NOMO-1 treated with DMSO at 0.1 percent for 48 hours (cell line): Measurements from ENCODE around the gene BCAP31.
"Not testable (repeated sequence)": the region's sequence is repeated elsewhere in the genome, so short reads cannot be mapped to it uniquely, and the experiment has no call there.

Experiments used
- DNase-seq: peaks from one replicate; lab custom pipeline; 2025; ENCODE audit not compliant: unreplicated experiment; lab: John Stamatoyannopoulos, UW

Gene BCAP31

DNA sequence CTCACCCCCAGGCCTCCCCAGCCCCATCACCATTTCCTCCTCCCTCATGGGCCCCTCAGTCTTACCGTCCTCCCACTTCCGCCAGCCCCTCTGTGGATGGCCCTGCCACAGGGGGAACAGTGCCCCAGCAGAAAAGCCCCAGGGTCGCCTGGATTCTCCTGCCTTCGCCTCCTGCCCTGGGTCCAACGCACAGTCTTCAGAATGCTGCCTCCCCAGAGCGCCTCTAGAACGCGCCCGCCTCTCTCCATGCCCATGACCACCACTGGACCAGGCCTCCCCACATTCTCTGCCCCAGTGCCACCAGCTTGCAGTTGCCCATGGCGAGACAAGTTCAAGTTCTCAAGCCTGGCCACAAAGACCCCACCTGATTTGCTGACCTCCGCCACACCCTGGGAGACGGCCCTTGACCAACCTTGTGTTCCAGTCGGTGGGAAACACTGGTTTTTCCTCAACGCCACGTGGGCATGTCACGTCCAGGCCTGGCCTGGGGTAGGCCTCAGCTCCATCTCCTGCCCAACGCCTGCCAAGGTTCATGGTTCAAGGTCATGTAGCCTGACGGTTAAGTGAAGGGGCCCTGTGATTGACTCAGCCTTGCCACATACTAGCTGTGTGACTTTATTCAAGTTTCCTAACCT lies 39.2 kb upstream of the BCAP31 start:
- no peak for DNase-seq

DNA sequence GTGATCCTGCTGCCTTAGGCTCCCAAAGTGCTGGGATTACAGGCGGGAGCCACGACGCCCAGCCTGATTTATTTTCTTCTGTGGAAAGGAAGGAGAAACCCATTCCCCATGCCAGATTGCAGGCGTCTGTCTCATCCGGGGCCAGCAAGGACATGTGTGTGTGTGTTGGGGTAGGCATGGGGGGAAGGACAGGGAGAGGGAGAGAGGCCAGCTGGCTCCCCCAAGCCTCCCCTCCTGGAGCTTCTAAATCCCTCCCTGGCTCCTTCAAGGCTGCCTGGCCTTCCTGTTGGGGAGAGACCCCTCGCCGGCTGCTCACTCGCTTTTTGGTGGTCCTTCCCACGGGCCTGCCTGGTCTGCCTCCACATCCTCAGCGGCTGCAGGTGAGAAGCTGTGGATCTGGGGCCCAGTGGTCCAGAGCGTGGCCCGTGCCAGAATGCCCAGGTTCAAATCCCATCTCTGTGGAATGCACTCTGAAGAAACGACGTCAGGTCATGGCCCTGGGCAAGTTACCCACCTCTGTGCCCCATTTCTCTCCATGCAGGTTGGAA lies 38.5 kb upstream of the BCAP31 start:
- DNase-seq: no peak

DNA sequence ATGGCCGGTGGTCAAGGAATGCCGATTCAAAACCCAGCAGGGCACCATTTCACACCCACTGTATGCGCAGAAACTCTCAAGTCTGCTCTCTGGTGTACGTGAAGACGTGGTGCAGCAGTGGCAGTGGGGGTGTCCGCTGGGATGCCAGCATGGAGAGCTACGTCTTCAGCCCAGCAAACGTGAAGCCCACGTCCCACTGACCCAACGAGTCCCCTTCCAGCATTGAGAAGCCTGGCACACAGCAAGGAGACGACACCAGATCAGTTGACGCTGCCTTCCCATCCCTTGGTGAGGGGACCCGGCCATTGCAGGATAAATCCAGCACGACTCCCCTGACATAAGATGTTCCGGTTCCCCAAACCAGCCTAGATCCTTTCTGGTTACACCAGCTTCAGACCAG lies 37.7 kb upstream of the BCAP31 start:
- DNase-seq: no peak

DNA sequence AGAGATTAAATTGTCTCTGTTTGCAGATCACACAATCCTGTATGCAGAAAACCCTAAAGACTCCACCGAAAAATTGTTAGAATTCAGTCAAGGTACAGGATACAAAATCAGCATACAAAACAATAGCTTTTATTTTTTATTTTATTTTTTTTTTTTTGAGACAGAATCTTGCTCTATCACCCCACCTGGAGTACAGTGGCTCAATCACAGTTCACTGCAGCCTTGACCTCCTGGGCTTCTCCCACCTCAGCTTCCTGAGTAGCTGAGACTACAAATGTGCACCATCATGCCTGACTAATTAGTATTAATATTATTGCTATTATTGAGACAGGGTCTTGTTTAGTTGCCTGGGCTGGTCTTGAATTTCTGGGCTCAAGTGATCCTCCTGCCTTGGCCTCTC lies 30.9 kb upstream of the BCAP31 start:
- no peak for DNase-seq

DNA sequence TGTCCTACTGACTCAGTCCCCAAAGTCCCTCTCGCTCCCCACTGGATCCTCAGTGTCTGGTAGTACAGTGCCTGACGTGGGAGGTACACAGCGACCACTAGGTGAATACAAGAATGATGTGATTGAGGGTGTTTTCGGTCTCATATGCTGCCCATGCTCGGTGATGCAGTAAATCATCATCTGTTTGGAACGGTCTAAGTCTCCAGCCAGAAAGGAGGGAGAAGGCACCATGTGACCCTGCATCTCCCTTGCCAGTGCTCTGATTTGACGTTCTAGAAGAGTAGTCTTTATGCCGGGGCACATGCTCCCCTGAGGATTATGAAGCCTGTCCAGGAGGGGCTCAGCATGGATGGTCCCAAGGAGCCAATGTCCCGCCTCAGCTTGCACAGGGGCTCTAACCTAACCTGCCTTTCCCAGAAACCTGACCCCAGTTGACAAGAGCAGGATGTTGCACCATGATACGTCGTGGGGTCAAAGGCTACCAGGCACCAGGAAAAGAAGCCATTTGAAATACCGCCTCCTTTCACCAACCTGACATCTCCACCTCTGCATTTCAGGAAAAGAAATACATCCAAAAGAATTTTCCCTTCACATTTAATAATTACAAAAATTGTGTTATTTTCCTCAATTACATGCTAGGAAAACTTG lies 26.1 kb upstream of the BCAP31 start:
- no peak for DNase-seq

DNA sequence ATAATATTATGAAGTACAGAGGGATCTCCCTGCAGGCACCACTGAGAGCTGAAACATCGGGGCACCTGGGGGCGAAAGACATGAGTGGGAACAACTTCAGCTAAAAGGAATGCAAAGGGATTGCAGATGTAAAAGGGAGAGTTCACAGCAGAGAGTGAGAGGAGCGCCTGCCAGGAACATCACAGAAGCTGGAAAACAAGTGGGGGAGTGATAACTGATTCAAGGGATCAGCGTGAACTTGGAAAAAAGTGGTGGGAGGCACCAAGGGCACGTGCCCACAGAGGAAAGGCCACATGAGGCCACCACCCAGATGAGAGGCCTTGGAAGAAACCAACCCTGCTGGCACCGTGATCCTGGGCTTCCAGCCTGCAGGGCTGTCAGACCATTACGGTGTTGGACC lies 24.8 kb upstream of the BCAP31 start:
- DNase-seq: not testable (repeated sequence)

DNA sequence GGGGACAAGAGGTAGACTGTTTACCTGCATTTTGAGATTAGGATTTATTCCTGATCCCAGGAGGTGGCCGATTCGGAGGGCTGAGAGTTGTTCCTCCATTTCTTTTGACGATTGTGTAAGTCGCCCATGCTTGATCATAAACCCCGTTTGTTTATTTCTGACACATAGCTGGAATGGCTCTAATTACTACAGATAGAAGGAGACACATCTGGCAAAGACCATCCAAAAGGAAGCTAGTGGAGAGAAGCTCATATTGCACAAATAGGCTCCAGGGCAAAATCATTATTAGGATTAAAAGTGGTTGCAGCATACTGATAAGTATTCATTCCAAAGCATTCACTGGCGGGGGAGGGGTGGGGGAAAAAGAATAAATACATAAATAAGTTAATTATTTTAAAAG lies 22.8 kb upstream of the BCAP31 start:
- DNase-seq: not testable (repeated sequence)

DNA sequence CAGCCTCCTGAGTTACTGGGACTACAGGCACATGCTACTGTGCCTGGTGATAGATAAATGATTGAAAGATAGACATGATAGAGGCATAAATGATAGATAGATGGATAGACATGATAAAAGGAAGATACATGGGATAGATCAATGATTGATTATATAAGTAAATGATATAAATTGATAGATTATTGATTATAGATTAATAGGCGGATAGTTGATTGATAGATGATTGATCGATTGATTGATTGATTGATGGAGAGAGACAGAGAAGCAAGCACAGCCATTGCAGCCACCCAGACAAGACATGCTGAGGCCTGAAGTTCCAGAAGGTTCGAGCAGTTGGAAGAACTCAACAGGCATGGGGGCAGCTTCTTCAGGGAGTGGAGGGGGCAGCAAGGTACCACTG lies 22.2 kb upstream of the BCAP31 start:
- DNase-seq: no peak

DNA sequence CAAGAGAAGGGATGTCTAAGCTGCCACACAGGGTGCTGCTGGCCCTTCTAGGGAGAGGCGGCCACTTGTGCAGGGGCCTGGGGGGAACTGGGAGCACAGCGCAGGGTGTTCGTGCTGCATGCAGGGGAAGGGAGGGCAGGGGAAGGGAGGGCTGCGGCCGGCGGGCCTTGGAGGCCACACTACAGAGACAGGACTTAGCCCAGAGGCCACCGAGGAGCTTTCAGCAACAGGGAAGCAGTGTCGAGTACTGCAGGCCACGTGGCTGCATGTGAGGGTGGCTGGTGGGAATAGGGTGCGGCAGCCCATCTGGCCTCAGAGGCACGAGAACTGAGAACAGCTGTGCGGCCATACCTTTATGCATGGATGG lies 20.9 kb upstream of the BCAP31 start:
- DNase-seq: not testable (repeated sequence)

DNA sequence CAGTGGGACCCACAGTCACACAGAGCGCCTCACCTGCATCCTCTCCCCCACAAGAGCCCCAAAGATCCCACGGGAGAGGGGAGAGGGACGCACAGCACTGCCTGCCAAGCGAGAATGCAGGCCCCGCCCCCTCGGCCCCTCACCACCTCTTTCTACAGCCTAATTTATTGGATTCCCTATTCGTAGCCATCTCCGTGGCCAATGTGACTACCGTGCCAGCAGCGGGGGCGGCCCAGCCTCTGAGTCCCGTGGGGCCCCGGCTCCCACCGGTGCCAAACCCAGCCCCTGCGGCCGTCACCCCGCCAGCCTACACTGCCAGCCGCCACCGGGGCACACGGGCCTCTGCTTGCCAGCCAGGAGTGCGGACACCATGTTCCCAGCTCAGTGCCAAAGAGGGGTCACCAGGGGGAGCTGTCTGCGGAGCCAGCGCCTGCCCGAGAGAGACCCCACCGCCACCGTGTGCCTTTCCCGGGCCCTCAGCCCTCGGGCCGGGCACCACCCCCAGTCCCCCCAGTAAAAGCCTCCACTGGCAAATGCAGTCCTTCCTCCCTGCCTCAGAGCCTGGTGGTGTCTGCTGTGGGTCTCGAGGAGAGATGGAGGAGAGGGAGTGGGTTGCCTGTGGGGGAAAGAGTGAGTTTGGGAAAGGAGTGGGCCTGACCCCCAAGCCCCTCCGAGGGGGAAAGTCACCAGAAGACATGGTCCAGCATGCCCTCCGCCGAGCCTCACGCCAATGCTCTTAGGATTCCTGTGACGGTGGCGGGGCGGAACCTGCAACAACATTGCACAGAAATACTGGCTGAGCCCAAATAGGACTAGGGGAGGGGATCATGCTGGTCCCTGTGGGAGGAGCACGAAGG lies 20.3 kb upstream of the BCAP31 start:
- no peak for DNase-seq

DNA sequence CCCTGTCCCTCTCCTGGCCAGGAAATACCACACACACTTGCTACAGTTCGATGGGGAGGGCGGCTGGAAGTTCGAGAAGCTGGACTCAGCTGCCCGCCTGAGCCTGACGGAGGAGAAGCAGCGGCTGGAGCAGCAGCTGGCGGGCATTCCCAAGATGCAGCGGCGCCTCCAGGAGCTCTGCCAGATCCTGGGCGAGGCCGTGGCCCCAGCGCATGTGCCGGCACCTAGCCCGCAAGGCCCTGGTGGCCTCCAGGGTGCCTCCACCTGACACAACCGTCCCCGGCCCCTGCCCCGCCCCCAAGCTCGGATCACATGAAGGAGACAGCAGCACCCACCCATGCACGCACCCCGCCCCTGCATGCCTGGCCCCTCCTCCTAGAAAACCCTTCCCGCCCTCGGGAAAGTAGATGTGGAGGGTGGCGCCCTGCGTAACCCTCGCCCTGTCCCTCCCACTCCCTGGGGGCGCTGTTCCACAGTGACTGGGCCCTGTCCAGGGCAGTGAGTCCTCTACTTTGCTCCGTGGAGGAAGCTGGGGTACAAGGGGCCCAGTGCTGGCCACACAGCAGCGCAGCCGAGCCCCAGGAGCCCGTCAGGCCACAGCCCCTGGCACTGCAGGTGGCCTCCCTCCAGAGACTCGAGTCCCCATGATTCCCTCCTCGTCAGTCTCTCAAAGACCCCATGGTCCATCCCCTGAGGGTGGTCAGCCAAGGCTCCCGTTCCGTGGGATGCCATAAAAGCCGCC lies 19.5 kb upstream of the BCAP31 start:
- not testable (repeated sequence) for DNase-seq

DNA sequence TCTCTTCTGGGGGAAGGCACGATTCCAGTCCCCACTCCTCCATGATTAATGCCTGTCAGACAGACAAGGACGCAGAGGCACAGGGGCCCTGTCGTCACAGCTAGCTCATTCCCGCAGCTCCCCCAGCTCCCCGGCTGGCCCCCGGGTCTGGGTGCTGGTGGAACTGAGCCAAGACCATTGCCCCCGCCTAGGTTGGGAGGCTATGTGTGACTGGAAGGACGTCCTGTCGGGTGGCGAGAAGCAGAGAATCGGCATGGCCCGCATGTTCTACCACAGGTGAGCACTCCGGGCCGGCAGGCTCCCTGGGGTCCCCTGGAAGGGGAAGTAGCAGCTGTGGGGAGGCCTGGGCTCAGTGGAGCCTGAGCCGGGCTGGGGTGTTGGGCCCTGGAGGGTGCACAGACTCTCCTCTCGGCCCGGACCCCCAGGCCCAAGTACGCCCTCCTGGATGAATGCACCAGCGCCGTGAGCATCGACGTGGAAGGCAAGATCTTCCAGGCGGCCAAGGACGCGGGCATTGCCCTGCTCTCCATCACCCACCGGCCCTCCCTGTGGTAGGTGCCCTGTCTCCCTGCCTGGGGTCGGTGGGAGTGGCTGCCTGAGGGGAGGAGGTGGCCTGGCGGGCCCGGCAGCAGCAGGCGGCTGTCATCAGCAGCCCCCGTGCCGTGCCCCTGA lies 18.7 kb upstream of the BCAP31 start:
- not testable (repeated sequence) for DNase-seq

DNA sequence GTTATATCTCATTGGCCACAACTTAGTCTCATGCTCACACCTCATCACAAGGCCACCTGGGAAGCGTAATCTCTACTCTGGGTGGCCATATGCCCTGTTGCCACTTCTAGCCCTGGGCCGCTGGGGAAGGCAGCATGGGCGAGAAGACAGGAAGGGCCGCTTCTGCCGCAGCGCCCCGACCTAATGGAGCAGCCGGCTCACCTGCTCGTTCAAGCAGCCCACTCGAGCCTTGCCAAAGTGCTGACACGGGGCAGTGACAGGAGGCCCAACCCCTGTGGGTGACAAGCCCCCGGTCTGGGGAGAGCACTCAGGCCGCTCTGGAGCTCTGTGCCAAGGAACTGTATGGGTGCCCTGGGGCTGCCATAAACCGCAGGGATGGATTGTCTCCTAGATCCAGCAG lies 17.9 kb upstream of the BCAP31 start:
- not testable (repeated sequence) for DNase-seq

DNA sequence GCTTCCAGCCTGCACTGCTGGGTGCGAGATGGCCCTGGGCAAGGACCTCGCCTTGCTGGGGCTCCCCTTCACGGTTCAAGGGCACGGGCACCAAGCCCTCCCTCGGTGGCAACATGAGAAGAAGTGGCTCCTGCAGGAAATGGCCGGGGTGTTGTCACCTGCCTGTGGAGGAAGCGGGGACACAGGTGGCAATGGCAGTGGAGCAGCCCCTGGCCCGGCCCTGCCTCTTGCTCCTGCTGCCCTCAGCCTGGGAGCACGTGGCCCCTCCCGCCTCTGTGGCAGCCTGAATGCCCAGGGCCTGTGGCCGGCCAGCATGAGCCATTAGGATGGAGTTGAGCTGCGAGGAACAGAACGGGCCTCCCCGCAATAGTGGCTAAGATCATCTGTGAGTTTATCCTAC lies 17.3 kb upstream of the BCAP31 start:
- no peak for DNase-seq

DNA sequence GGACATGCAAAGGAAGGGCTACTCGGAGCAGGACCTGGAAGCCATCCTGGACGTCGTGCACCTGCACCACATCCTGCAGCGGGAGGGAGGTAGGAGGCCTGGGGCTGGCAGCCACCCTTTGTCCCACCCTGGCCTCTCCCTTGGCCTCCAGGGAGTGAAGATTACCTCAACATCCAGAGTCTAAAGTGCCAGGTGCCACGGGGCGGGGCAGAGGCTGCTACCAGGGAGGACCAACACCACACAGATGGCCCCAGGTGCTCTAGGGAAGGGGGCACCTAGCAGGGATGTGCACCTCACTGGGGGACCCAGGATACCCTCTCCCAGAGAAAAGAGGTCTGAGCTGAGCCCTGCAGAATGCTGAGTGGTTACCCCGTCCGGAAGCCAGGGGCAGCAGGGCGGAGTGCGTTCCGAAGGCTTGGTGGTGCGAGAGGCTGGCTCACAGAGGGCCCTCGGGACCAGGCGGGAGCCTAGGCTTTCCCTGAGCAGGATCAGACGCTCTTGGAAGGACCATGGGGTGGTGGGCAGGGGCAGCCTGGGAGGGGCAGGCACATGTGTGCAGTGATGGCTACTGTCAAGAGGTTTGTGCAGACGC lies 16.5 kb upstream of the BCAP31 start:
- DNase-seq: no peak

DNA sequence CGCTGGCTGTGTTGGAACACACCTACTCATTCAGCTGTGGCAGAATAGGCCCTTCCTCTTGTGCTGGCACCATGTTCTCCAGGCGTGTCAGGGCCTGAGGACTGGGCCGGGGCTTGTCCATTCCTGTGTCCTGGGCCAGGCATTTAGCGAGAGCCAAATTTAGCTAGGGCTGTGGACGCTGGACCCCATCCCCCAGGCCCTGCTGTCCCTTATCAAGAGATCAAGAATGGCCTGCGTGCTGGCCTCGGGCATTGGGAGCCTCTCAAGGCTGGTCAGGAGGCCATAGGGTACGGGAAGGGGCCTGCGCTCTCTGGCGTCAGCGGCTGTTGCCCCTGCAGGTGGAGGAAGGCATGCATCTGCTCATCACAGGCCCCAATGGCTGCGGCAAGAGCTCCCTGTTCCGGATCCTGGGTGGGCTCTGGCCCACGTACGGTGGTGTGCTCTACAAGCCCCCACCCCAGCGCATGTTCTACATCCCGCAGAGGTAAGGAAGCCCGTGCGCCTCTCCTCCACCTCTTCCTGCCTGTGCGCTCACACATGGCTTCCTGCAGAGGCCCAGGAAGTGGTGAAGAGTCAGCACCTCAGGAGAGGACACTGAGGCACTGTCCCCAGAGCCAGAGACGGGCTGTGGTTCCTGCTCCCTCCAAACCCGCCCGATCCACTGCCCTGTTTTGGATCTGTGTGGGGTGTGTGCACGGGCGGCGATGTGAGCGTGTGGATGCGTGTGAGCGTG lies 15.7 kb upstream of the BCAP31 start:
- DNase-seq: no peak

DNA sequence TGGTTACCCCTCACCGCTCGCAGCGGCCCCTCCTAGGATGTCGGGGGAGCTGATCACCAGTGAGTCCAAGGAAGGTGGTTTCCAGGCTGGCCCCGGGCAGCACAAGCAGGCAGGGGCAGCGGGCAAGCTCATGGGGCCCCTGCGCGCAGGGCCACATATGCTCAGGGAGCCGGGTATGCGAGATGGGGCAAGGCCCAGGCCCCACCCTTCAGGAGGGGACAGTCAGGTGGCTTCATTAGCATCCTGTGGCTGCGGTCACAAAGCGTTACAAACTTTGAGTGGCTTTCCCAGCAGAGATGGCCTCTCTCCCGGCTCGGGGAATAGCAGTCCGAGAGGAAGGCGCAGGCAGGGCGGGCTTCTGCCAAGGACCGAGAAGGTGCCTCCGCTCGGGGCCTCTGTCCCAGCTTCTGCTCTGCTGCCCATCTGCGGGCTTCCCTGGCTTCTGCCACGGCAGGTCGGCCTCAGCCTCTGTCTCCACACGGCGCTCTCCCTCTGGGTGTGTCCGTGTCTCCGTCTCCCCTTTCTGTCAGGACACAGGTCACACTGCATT lies 13.9 kb upstream of the BCAP31 start:
- DNase-seq: no peak

DNA sequence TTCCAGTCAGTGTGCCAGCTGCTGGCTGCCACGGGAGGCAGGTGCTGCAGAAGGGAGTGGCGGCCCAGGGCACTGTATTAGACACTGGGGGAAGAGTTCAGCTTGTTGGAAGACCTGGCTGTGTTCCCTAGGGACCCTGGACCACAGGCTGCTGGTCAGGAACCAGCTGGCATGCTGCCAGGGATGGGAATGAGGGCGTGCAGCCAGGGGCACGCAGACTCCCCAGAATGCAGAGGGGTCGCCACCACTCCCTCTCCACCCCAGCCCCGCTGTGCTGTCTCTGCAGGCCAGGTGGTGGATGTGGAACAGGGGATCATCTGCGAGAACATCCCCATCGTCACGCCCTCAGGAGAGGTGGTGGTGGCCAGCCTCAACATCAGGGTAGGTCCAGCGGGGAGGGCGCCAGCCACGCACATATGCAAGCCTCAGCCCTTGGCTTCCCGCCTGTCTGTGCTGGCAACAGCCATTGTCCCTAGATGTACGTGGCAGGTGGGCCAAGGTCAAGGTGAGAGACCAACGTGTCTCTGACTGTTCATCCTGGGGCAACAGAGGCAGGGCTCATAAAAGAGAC lies 12.8 kb upstream of the BCAP31 start:
- no peak for DNase-seq
